Measurements from ENCODE around the gene SFXN5. TPM values are rescaled to one million over a fixed set of nuclear protein-coding genes. Genes with fewer than 3 reads are reported as not detected.
A peak's percentile ranks its signal among the peaks of the same experiment; 100 is the strongest.
"Not testable (repeated sequence)": the region's sequence is repeated elsewhere in the genome, so short reads cannot be mapped to it uniquely, and the experiment has no call there.

Gene SFXN5
- total RNA-seq, 1 experiment from 2014 or later = 13.3 TPM

GRCh38 chr2:72917877-72918553, 153.5 kb downstream of the SFXN5 start:
- Histone ChIP-seq H3K9me3 (replicated peaks) (peaks cover 12% of the 10 kb centered on the region), H3K4me3 (no peak overlapping the region), H3K27ac (no peak overlapping the region), H3K4me1 (replicated peaks) (peaks cover 29% of the 10 kb centered on the region), H3K27me3 (replicated peaks) (peaks cover 100% of the 10 kb centered on the region), H3K36me3 (no peaks in the 10 kb centered on the region)
- DNase-seq (ENCODE audit: low read depth in 1 of 2, low spot score in 2 of 2) = peak in 1 of 2 experiments; percentile 33

- no peak within 1 kb of the TSS for H3K27ac ChIP-seq
- H3K4me3 ChIP-seq = no peak within 1 kb of the TSS
- H3K27me3 ChIP-seq (replicated peaks) = peaks cover 100% of the 10 kb centered on the region
- peaks cover 12% of the 10 kb centered on the region for H3K9me3 ChIP-seq (replicated peaks)
- H3K4me1 ChIP-seq (replicated peaks) = peaks cover 29% of the 10 kb centered on the region
- H3K36me3 ChIP-seq = no peaks in the 10 kb centered on the region
- DNase-seq (ENCODE audit: low read depth in 1 of 2, low spot score in 2 of 2) = peak in 1 of 2 experiments; percentile 44
Observed at GRCh38 chr2:72917138-72917876, 154.2 kb downstream of the SFXN5 start, which contains the start of gene EMX1. Gene EMX1, plus strand, starts transcription at chr2:72917519. Its CDS starts 334 bp downstream, at chr2:72917853.

DNA sequence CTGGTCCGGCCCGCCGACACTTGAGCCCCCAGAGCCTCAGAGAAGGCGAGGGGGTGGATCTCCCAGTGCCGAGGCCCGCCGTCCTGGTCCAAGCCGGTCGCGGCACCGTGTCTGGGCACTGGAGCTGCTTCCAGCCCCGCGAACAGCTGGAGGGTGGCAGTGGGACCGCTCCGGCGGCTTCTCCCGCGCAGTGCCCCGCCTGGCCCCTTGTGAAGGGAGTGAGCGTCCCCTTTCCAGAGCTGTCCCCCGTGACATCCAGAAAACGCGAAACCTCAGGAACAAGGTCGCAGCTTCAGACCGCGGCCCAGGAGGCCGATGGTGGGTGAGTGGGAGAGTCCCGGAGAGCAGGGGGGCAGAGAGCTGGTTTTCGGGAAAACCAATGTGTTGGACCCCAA, 154.8 kb downstream of the SFXN5 start:
- Histone ChIP-seq H3K9me3 (replicated peaks) (peaks cover 12% of the 10 kb centered on the region), H3K4me3 (no peak overlapping the region), H3K27ac (no peak overlapping the region), H3K36me3 (no peaks in the 10 kb centered on the region), H3K27me3 (replicated peaks) (peaks cover 100% of the 10 kb centered on the region), H3K4me1 (replicated peaks) (peaks cover 29% of the 10 kb centered on the region)
- DNase-seq (ENCODE audit: low read depth in 1 of 2, low spot score in 2 of 2) = peak in 1 of 2 experiments; percentile 37

DNA sequence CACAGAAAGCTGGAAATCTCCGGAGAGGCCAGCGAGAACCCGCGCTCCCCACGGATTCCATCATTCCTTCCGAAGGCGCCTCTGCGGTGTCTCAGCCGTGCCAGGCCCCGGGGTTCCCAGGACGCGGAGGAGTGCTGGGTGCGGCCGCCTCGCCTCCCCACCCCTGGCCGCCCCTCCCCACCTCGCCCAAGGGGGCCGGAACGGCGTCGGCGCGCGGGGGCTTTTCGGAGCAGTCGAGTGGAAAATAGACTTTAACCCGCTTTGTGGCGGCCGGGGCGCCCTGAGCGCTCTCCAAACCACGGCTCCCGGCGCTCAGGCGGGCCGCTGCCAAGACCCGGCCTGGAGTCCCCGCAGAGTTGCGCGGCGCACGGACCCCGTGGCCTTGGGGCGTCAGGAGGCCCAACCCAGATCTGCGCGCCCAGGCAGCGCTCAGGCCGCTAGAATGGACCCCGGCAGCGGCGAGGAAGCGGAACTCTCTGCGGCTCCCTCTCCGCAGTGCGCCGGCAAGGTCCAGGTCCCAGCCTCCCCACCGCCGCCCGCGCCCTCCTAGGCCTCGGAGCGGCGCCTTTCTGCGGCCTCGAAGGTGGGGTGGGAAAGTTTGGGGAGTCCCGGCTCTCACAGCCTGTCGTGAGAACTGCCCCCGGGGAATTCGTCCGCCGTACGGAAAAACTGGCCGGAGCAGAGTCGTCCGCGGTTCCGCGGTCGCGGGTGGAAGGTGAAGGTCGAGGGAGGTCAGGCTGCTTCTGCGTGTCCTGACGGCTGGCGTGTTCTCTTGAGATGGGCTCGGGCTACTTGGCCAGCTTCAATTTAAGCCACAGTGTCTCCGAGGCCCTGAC, 155.4 kb downstream of the SFXN5 start:
- peaks cover 100% of the 10 kb centered on the region for H3K27me3 ChIP-seq (replicated peaks)
- H3K27ac ChIP-seq = no peak overlapping the region
- peaks cover 12% of the 10 kb centered on the region for H3K9me3 ChIP-seq (replicated peaks)
- no peaks in the 10 kb centered on the region for H3K36me3 ChIP-seq
- no peak overlapping the region for H3K4me3 ChIP-seq
- H3K4me1 ChIP-seq (replicated peaks) = peaks cover 29% of the 10 kb centered on the region
- DNase-seq (ENCODE audit: low read depth in 1 of 2, low spot score in 2 of 2) = peak in 1 of 2 experiments; percentile 42

- peak in 1 of 2 experiments; percentile 39 for DNase-seq (ENCODE audit: low read depth in 1 of 2, low spot score in 2 of 2)
- H3K36me3 ChIP-seq = no peaks in the 10 kb centered on the region
- H3K4me1 ChIP-seq (replicated peaks) = peaks cover 29% of the 10 kb centered on the region
- H3K9me3 ChIP-seq (replicated peaks) = peaks cover 6% of the 10 kb centered on the region
- H3K27ac ChIP-seq = no peak overlapping the region
- H3K4me3 ChIP-seq = no peak overlapping the region
- H3K27me3 ChIP-seq (replicated peaks) = peaks cover 100% of the 10 kb centered on the region
Observed at GRCh38 chr2:72915320-72915906, 156.1 kb downstream of the SFXN5 start.

GRCh38 chr2:72914589-72915319, 156.8 kb downstream of the SFXN5 start:
- Histone ChIP-seq H3K4me3 (no peak overlapping the region), H3K36me3 (no peaks in the 10 kb centered on the region), H3K27ac (no peak overlapping the region), H3K4me1 (replicated peaks) (peaks cover 29% of the 10 kb centered on the region), H3K27me3 (replicated peaks) (peaks cover 100% of the 10 kb centered on the region), H3K9me3 (replicated peaks) (peaks cover 5% of the 10 kb centered on the region)
- peak in 1 of 2 experiments; percentile 36 for DNase-seq (ENCODE audit: low read depth in 1 of 2, low spot score in 2 of 2)

DNA sequence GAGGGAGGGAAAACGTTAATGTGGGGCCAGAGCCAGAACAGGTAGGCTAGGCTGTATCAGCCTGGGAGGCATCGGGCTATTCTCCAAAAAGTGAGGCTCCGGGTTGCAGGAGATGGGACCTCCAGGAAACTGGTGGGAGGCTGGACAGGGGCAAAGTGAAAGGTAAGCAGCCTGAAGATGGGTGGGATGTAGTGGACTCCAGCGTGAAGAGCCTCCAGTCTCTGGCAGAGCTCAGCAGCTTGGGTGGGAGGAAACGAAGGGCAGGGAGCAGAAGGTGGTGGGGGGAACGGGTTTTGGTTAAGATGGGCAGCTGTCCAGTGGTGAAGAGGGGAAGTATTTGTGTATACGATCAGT, 157.3 kb downstream of the SFXN5 start:
- DNase-seq (ENCODE audit: low read depth in 1 of 2, low spot score in 2 of 2) = peak in 1 of 2 experiments; percentile 35
- Histone ChIP-seq H3K9me3 (replicated peaks) (peaks cover 5% of the 10 kb centered on the region), H3K36me3 (no peaks in the 10 kb centered on the region), H3K4me3 (no peak overlapping the region), H3K27me3 (replicated peaks) (peaks cover 100% of the 10 kb centered on the region), H3K27ac (no peak overlapping the region), H3K4me1 (replicated peaks) (peaks cover 29% of the 10 kb centered on the region)

GRCh38 chr2:72913486-72914205, 157.9 kb downstream of the SFXN5 start:
- H3K9me3 ChIP-seq (replicated peaks) = peaks cover 5% of the 10 kb centered on the region
- no peaks in the 10 kb centered on the region for H3K36me3 ChIP-seq
- H3K27ac ChIP-seq = no peak overlapping the region
- no peak overlapping the region for H3K4me3 ChIP-seq
- peaks cover 98% of the 10 kb centered on the region for H3K27me3 ChIP-seq (replicated peaks)
- H3K4me1 ChIP-seq (replicated peaks) = peaks cover 29% of the 10 kb centered on the region
- DNase-seq (ENCODE audit: low read depth in 1 of 2, low spot score in 2 of 2) = peak in 1 of 2 experiments; percentile 22

- Histone ChIP-seq H3K4me1 (replicated peaks) (peaks cover 8% of the 10 kb centered on the region), H3K4me3 (no peak overlapping the region), H3K27ac (no peak overlapping the region), H3K27me3 (replicated peaks) (peaks cover 92% of the 10 kb centered on the region), H3K9me3 (replicated peaks) (peaks cover 2% of the 10 kb centered on the region; the same call in 1 of the 2 replicates), H3K36me3 (no peaks in the 10 kb centered on the region)
- no peak for DNase-seq (ENCODE audit: low read depth in 1 of 2, low spot score in 2 of 2)
Observed at GRCh38 chr2:72911256-72911655, 160.3 kb downstream of the SFXN5 start.

DNA sequence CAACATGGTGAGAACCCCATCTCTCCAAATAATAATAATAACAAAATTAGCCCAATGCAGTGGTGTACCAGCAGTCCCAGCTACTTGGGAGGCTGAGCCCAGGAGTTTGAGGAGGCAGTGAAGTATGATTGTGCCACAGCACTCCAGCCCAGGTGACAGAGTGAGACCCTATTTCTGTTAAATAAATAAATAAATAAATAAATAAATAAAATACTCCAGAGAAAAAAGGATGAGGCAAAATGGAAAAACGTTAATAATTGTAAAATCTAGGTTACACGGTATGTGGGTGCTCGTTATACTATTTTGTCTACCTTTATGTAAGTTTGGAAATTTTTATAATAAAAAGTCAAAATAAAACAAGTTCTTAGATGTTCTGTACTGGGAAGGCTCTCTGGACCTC, 162.8 kb downstream of the SFXN5 start:
- 0 out of 2 replicates have a peak, but pooled peaks cover 4% of the 10 kb centered on the region for H3K9me3 ChIP-seq (replicated peaks)
- H3K4me3 ChIP-seq = no peak overlapping the region
- H3K27me3 ChIP-seq (replicated peaks) = peaks cover 89% of the 10 kb centered on the region
- DNase-seq (ENCODE audit: low read depth in 1 of 2, low spot score in 2 of 2) = peak in 1 of 2 experiments; percentile 10
- H3K27ac ChIP-seq = no peak overlapping the region
- no peaks in the 10 kb centered on the region for H3K36me3 ChIP-seq
- H3K4me1 ChIP-seq (replicated peaks) = no peaks in the 10 kb centered on the region

GRCh38 chr2:72907369-72907768, 164.1 kb downstream of the SFXN5 start:
- not testable (repeated sequence) for H3K4me3 ChIP-seq; H3K27ac ChIP-seq; H3K9me3 ChIP-seq (replicated peaks); DNase-seq (ENCODE audit: low read depth in 1 of 2, low spot score in 2 of 2); H3K4me1 ChIP-seq (replicated peaks); H3K36me3 ChIP-seq
- peaks cover 89% of the 10 kb centered on the region for H3K27me3 ChIP-seq (replicated peaks)

- no peaks in the 10 kb centered on the region for H3K4me1 ChIP-seq (replicated peaks)
- peaks cover 4% of the 10 kb centered on the region; the same call in 1 of the 2 replicates for H3K9me3 ChIP-seq (replicated peaks)
- H3K4me3 ChIP-seq = no peak overlapping the region
- DNase-seq (ENCODE audit: low read depth in 1 of 2, low spot score in 2 of 2) = no peak
- H3K27ac ChIP-seq = no peak overlapping the region
- no peaks in the 10 kb centered on the region for H3K36me3 ChIP-seq
- H3K27me3 ChIP-seq (replicated peaks) = peaks cover 79% of the 10 kb centered on the region
Observed at GRCh38 chr2:72901426-72901825, 170.1 kb downstream of the SFXN5 start.
